ENCODE measurements around the gene PLXND1.

The PLXND1 gene

DNA sequence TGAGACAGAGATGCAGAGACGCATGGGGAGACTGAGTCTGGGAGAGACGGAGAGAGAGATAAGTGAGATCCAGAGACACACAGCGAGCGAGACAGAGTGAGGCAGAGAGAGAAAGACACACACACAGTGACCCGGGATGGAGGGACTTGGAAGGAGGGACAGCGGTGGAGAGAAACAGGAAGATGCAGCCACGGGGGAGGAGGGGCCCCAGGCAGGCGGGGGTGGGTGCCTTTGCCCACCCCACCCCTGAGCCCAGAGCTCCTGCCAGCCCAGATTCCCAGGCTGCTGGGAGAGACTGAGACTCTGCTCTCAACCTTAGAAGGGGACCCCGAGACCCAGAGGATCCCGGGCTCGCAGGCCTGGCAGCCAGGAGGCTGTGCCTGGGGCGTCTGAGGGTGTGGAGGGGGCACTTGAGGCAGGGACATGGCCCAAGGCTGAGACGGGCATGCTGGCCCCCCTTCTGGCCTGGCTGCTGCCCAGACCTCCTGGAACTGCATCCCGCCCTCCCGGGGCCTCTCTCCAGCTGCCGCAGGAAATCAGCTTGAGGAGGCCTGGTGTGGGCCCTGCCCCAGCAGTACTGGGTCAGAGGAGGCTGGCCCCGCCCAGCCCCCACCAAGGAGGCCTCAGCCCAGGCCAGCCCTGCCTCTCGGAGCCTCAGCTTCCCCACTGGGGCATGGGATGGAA lies 45.4 kb downstream of the PLXND1 start:
- H3K9me3 ChIP-seq (ENCODE audit: control insufficient read depth in 2 of 2, low read length in 2 of 2) = no peaks in the 10 kb centered on the region
- H3K27ac ChIP-seq (ENCODE audit: low read length) = peak overlapping the region; percentile 66
- H3K4me3 ChIP-seq (ENCODE audit: low read length in 2 of 2) = peak overlapping the region; percentile 35 to 61
- peak overlapping the region; percentile 48 to 62 for H3K9ac ChIP-seq (ENCODE audit: low read length in 2 of 2)
- H3K36me3 ChIP-seq (ENCODE audit: control insufficient read depth in 2 of 2, insufficient read depth in 2 of 2, low read length in 2 of 2) = peaks cover 0 to 9% of the 10 kb centered on the region in 2 donors
- no peaks in the 10 kb centered on the region for H3K27me3 ChIP-seq (ENCODE audit: control insufficient read depth in 1 of 2, insufficient read depth in 2 of 2, low read length in 2 of 2)
- H3K4me1 ChIP-seq (ENCODE audit: control insufficient read depth, insufficient read depth, low read length) = peaks cover 63% of the 10 kb centered on the region

DNA sequence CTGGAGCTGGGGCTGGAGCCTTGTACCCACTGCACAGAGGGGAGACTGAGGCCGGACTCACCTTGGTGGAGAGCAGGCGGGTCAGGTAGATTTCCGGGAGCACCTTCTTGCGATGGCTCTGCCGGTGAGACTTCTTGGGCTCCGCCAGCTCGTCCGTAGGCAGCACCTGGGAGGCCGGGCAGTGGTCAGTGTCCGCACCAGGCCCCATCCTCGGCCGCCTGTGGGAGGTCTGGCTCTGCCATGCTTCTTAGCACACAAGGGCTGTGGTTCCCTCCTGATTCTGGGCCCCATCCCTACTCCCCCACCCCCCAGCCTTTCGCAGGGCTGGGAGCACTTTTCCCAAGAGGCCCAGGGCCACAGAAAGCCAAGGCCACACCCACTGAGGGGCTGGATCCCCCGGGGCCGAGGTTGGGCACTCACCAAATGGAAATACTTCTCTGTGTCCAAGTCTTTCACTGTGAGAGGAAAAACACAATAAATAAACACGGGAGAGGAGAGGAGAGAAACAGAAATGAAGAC lies 46.1 kb downstream of the PLXND1 start:
- peaks cover 0 to 7% of the 10 kb centered on the region in 2 donors for H3K36me3 ChIP-seq (ENCODE audit: control insufficient read depth in 2 of 2, insufficient read depth in 2 of 2, low read length in 2 of 2)
- H3K27me3 ChIP-seq (ENCODE audit: control insufficient read depth in 1 of 2, insufficient read depth in 2 of 2, low read length in 2 of 2) = no peaks in the 10 kb centered on the region
- H3K4me1 ChIP-seq (ENCODE audit: control insufficient read depth, insufficient read depth, low read length) = peaks cover 65% of the 10 kb centered on the region
- peak overlapping the region in 1 of 2 donors; percentile 61 for H3K4me3 ChIP-seq (ENCODE audit: low read length in 2 of 2)
- H3K9ac ChIP-seq (ENCODE audit: low read length in 2 of 2) = peak overlapping the region in 1 of 2 donors; percentile 48
- H3K9me3 ChIP-seq (ENCODE audit: control insufficient read depth in 2 of 2, low read length in 2 of 2) = no peaks in the 10 kb centered on the region
- H3K27ac ChIP-seq (ENCODE audit: low read length) = peak overlapping the region; percentile 66

DNA sequence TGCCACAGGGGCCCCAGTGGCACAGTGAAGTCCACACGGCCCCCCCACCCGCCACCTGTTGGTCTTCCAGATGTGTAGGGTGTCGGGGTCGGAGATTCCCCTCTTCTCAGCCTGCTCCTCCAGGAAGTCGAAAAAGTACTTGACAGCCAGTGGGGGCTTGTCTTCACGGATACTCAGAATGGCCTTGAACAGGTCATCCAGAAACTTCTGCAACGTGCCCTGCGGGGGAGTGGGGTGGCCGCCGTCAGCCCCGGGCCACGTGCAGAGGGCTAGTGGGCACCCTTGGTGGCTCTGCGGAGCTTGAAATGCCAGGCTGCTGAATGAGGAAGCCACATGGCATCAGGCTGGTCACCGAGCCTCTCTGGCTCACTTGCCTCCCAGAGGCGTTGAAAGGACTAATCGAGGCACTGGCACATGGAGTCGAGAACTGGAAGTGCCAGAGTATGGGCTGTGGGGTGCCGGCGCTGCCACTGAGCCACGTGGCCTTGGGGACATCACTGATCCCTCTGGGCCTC lies 46.9 kb downstream of the PLXND1 start:
- Histone ChIP-seq H3K9ac (ENCODE audit: low read length in 2 of 2) (no peak overlapping the region), H3K27ac (ENCODE audit: low read length) (no peak overlapping the region), H3K4me3 (ENCODE audit: low read length in 2 of 2) (no peak overlapping the region), H3K27me3 (ENCODE audit: control insufficient read depth in 1 of 2, insufficient read depth in 2 of 2, low read length in 2 of 2) (no peaks in the 10 kb centered on the region), H3K9me3 (ENCODE audit: control insufficient read depth in 2 of 2, low read length in 2 of 2) (no peaks in the 10 kb centered on the region), H3K4me1 (ENCODE audit: control insufficient read depth, insufficient read depth, low read length) (peaks cover 65% of the 10 kb centered on the region), H3K36me3 (ENCODE audit: control insufficient read depth in 2 of 2, insufficient read depth in 2 of 2, low read length in 2 of 2) (peaks cover 0 to 7% of the 10 kb centered on the region in 2 donors)

DNA sequence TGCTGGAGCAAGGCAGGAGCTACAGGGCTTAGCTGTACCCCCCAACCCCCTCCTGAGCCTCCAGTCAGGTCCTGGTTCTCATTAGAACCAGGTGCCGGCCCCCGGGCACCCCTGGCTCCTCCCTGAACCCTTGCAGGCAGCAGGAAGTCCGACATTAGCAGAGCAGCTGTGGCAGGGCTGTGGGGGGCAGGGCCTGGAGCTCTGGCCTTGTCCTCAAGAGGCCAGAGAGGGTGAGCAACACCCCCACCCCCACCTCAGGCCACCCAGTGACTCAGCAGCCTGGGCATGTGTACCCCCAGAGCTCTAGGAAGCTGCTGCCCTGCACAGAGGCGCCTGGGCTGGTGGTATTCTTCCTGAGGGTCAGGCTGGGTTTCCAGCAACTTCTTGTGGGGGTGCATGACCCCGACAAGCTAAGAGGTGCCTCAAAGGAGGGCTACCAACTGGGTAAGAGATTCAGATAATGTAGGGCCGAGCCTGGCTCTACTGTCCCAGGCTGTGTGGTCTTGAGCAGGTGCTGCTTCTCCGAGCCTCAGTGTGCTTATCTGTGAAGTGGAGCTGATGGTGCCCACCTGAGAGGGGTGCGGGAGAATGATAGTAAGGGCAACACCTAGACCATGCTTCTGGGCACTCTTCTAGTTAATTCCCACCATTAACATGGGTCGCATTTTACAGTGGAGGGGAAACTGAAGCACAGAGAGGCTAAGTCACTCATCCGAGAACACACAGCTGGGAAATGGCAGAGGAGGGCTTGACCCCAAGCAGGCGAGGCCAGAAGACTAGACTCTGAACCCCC lies 47.5 kb downstream of the PLXND1 start:
- Histone ChIP-seq H3K4me3 (ENCODE audit: low read length in 2 of 2) (no peak overlapping the region), H3K9ac (ENCODE audit: low read length in 2 of 2) (no peak overlapping the region), H3K27ac (ENCODE audit: low read length) (no peak overlapping the region), H3K4me1 (ENCODE audit: control insufficient read depth, insufficient read depth, low read length) (peaks cover 63% of the 10 kb centered on the region), H3K27me3 (ENCODE audit: control insufficient read depth in 1 of 2, insufficient read depth in 2 of 2, low read length in 2 of 2) (no peaks in the 10 kb centered on the region), H3K36me3 (ENCODE audit: control insufficient read depth in 2 of 2, insufficient read depth in 2 of 2, low read length in 2 of 2) (peaks cover 0 to 7% of the 10 kb centered on the region in 2 donors), H3K9me3 (ENCODE audit: control insufficient read depth in 2 of 2, low read length in 2 of 2) (no peaks in the 10 kb centered on the region)

DNA sequence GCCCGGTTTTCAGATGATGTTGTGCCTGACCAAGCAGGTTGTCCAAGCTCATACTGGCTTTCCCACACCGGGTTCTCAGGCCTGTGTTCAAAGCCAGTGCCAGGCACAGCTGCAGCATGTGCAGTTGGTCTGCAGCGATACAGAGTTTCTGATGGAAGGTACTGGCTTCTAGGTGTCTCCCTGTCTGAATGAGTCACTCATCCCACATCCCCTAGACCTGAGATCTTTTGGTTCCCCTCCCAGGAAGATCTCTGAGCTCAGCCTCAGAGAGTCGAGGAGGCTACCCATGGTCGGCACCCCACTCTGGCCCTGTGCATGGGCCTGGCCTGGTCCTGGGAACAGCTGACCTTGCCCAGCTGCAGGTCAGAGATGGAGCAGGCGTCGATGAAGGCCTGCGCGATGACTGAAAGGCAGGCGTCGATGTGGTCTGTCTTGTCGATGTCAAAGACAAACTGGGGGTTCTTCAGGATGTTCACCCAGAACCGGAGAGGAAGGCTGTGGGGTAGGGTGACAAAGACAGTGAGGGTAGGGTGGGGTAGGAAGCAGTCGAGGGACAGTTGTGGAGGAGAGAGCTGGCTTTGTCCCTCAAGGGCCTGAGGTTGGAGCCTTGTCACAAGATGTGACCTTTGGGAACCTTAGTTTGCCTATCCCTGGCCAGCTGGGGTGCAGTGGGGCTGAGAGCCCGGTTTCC lies 48.2 kb downstream of the PLXND1 start:
- Histone ChIP-seq H3K9ac (ENCODE audit: low read length in 2 of 2) (no peak overlapping the region), H3K9me3 (ENCODE audit: control insufficient read depth in 2 of 2, low read length in 2 of 2) (no peaks in the 10 kb centered on the region), H3K36me3 (ENCODE audit: control insufficient read depth in 2 of 2, insufficient read depth in 2 of 2, low read length in 2 of 2) (peaks cover 0 to 7% of the 10 kb centered on the region in 2 donors), H3K4me3 (ENCODE audit: low read length in 2 of 2) (no peak overlapping the region), H3K27ac (ENCODE audit: low read length) (no peak overlapping the region), H3K4me1 (ENCODE audit: control insufficient read depth, insufficient read depth, low read length) (peaks cover 60% of the 10 kb centered on the region), H3K27me3 (ENCODE audit: control insufficient read depth in 1 of 2, insufficient read depth in 2 of 2, low read length in 2 of 2) (no peaks in the 10 kb centered on the region)

DNA sequence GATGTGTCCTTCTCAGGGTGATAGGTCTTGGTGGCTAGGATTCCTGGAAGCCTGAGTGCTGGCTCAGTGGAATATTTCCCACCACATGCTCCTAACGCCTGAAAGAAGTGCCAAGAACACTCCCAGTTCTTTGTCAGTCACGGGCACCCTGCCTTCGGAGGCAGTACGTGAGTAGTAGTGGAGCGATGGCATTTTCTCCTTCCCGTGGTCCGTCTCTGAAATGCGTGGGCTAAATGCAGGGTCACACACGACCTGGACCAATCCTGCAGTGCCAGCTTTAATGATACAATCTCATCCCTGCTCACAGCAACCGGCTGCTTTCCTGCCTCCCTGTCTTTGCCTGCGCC lies 49.0 kb downstream of the PLXND1 start:
- Histone ChIP-seq H3K36me3 (ENCODE audit: control insufficient read depth in 2 of 2, insufficient read depth in 2 of 2, low read length in 2 of 2) (peaks cover 0 to 7% of the 10 kb centered on the region in 2 donors), H3K27me3 (ENCODE audit: control insufficient read depth in 1 of 2, insufficient read depth in 2 of 2, low read length in 2 of 2) (no peaks in the 10 kb centered on the region), H3K9me3 (ENCODE audit: control insufficient read depth in 2 of 2, low read length in 2 of 2) (no peaks in the 10 kb centered on the region), H3K4me1 (ENCODE audit: control insufficient read depth, insufficient read depth, low read length) (peaks cover 56% of the 10 kb centered on the region), H3K9ac (ENCODE audit: low read length in 2 of 2) (no peak overlapping the region), H3K4me3 (ENCODE audit: low read length in 2 of 2) (no peak overlapping the region), H3K27ac (ENCODE audit: low read length) (no peak overlapping the region)

DNA sequence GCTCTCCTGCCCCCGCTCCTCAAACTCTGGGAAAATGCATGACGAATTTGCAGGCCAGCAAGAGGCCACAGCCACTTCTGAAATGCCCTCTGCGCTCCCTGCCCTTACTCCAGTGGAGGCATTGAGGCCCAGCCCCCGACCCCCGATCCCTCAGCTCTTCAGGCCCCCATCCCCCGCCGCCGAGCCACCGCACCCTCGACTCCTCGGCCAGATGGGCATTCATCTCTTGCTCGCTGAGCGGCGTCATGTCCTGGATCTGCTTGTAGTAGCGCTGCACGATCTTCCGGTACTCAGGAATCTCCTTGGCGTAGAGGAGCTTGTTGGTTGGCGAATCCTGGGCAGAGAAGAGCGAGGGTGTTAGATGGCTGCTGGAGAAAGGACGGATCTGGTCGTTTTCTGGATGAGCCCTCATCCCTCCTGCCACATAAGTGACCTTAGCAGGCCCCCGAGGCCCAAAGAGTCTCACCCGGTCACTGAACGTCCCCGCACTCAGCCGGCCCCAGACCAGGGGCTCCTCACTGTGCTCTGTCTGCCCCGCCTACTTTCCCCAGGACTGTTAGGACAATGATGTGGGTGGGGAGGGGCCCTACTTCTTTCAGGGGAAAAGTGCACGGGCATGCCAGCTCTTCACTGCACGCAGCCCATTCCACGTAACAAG lies 49.5 kb downstream of the PLXND1 start:
- H3K9me3 ChIP-seq (ENCODE audit: control insufficient read depth in 2 of 2, low read length in 2 of 2) = no peaks in the 10 kb centered on the region
- peaks cover 55% of the 10 kb centered on the region for H3K4me1 ChIP-seq (ENCODE audit: control insufficient read depth, insufficient read depth, low read length)
- no peak overlapping the region for H3K27ac ChIP-seq (ENCODE audit: low read length)
- H3K9ac ChIP-seq (ENCODE audit: low read length in 2 of 2) = no peak overlapping the region
- H3K36me3 ChIP-seq (ENCODE audit: control insufficient read depth in 2 of 2, insufficient read depth in 2 of 2, low read length in 2 of 2) = peaks cover 0 to 7% of the 10 kb centered on the region in 2 donors
- H3K27me3 ChIP-seq (ENCODE audit: control insufficient read depth in 1 of 2, insufficient read depth in 2 of 2, low read length in 2 of 2) = no peaks in the 10 kb centered on the region
- H3K4me3 ChIP-seq (ENCODE audit: low read length in 2 of 2) = no peak overlapping the region

DNA sequence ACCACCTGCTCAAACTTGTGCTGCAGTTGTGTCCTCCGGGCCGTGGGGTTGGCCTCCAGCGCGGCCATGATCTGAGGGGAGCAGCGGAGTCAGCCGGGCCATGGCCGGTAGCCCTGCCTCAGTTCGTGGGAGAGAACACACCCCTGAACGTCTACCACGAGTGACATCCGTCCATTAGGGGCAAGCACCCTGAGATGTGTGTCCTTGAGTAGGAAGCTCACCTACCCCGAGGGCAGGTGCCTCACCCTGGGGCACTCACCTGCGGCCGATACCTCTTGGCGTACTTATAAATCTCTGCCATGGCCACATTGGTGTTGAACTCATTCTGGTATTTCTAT lies 50.1 kb downstream of the PLXND1 start:
- Histone ChIP-seq H3K27me3 (ENCODE audit: control insufficient read depth in 1 of 2, insufficient read depth in 2 of 2, low read length in 2 of 2) (no peaks in the 10 kb centered on the region), H3K4me3 (ENCODE audit: low read length in 2 of 2) (no peak overlapping the region), H3K9ac (ENCODE audit: low read length in 2 of 2) (no peak overlapping the region), H3K9me3 (ENCODE audit: control insufficient read depth in 2 of 2, low read length in 2 of 2) (no peaks in the 10 kb centered on the region), H3K4me1 (ENCODE audit: control insufficient read depth, insufficient read depth, low read length) (peaks cover 49% of the 10 kb centered on the region), H3K27ac (ENCODE audit: low read length) (no peak overlapping the region), H3K36me3 (ENCODE audit: control insufficient read depth in 2 of 2, insufficient read depth in 2 of 2, low read length in 2 of 2) (peaks cover 0 to 7% of the 10 kb centered on the region in 2 donors)

DNA sequence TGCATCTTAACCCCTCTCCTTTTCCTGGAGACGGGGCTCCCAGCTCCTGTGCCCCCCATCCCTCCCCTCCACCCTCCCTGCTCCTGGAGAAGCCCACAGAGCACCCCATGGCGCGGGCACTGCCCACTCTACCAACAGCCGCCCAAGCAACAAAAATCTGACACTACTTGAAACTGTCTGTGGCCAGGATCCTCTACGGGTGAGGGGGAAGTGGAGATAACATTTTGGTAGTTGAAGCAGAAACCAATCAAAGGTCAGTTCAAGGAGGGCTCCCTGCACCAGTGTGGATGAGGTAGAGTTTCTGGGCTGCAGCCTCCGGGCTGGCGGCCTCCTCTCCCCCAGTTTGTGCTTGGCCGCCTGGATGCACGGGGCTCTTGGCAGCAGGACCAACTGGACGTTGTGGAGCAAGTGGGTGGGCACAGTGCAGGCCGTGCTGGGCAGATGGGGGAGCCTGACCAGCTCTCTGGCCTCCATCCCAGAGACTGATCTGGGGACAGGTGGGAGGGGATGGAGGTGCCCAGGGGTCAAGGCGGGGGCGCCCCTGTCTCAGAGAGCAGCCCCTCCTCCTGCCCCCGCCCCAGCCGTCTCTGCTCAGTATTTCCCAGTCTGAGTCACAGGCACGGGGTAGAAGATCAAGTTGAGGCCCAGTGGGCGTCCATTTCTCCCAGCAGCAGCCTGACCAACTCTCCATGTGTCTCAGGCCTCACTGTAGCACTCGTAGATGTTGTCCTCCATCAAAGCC lies 50.7 kb downstream of the PLXND1 start:
- no peak overlapping the region for H3K4me3 ChIP-seq (ENCODE audit: low read length in 2 of 2)
- H3K9me3 ChIP-seq (ENCODE audit: control insufficient read depth in 2 of 2, low read length in 2 of 2) = no peaks in the 10 kb centered on the region
- no peaks in the 10 kb centered on the region for H3K27me3 ChIP-seq (ENCODE audit: control insufficient read depth in 1 of 2, insufficient read depth in 2 of 2, low read length in 2 of 2)
- no peak overlapping the region for H3K9ac ChIP-seq (ENCODE audit: low read length in 2 of 2)
- peaks cover 0 to 7% of the 10 kb centered on the region in 2 donors for H3K36me3 ChIP-seq (ENCODE audit: control insufficient read depth in 2 of 2, insufficient read depth in 2 of 2, low read length in 2 of 2)
- peaks cover 44% of the 10 kb centered on the region for H3K4me1 ChIP-seq (ENCODE audit: control insufficient read depth, insufficient read depth, low read length)
- no peak overlapping the region for H3K27ac ChIP-seq (ENCODE audit: low read length)

DNA sequence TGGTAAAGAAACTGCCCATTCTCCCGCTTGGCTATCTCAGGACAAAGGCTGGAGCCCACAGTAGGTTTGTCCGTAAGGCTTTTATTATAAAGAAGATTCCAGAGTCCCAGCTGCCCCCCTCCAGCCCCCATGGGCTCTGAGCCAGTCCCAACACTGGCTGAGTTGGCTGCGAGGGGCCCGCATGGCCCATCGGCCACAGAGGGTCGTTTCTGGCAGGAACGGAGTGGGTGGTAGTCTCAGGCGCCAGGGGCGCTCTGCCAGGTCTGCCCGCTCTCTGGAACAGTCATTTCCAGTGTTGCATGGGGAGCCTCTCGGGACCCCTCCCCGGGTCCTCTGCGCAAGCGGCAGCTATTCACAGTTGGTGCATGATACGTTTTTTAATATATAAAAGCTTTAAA lies 51.3 kb downstream of the PLXND1 start:
- Histone ChIP-seq H3K9ac (ENCODE audit: low read length in 2 of 2) (no peak overlapping the region), H3K4me1 (ENCODE audit: control insufficient read depth, insufficient read depth, low read length) (peaks cover 38% of the 10 kb centered on the region), H3K36me3 (ENCODE audit: control insufficient read depth in 2 of 2, insufficient read depth in 2 of 2, low read length in 2 of 2) (peaks cover 0 to 7% of the 10 kb centered on the region in 2 donors), H3K4me3 (ENCODE audit: low read length in 2 of 2) (no peak overlapping the region), H3K27ac (ENCODE audit: low read length) (no peak overlapping the region), H3K27me3 (ENCODE audit: control insufficient read depth in 1 of 2, insufficient read depth in 2 of 2, low read length in 2 of 2) (no peaks in the 10 kb centered on the region), H3K9me3 (ENCODE audit: control insufficient read depth in 2 of 2, low read length in 2 of 2) (no peaks in the 10 kb centered on the region)

Data from stomach smooth muscle (tissue), 2 donors.